B cell (primary cell): Measurements from ENCODE around the gene A2ML1. TPM values are rescaled to one million over a fixed set of nuclear protein-coding genes. Genes with fewer than 3 reads are reported as not detected.

Experiments
- ATAC-seq: fragments of 200-7000 bp; cut with Tn5 transposase; one replicate; pipeline ENCODE4 v1.10.0; 2021; ENCODE audit warnings: low read depth, mild to moderate bottlenecking, moderate number of reproducible peaks, moderate library complexity
- CTCF ChIA-PET: fragments of 350-600 bp; sonication (Branson Sonifier 250); formaldehyde crosslinking; loops from one replicate; lab custom pipeline; 2021; ENCODE audit warnings: antibody characterized with exemption, inconsistent platforms; lab: Charles Lee
- POLR2A ChIA-PET: fragments of 350-600 bp; sonication (Branson Sonifier 250); formaldehyde crosslinking; loops from one replicate; lab custom pipeline; 2021; ENCODE audit warnings: antibody characterized with exemption; lab: Charles Lee
- DNase-seq: peaks from one replicate; pipeline ENCODE4 v3.0.0; 2013
- H2AFZ ChIP-seq: 2 replicates; pipeline ENCODE4 v1.6.1; 2012; ENCODE audit warnings: mild to moderate bottlenecking, low read depth, low read length; ENCODE audit not compliant: insufficient read depth, poor library complexity, severe bottlenecking
- H3K27ac ChIP-seq, 2 donors: 1 replicate in 1 of 2; 2 replicates in 1 of 2; pipeline ENCODE4 v1.5.1; 2012 to 2013; ENCODE audit warnings: low read length in 2 of 2, mild to moderate bottlenecking in 2 of 2, moderate library complexity in 1 of 2
- H3K27me3 ChIP-seq, 4 experiments: fragments of 200-600 bp in 1 of 4; sonication (generic) in 1 of 4; replicated peaks in 1 of 4; 1 replicate in 2 of 4; 2 replicates in 2 of 4; pipeline versions ENCODE4 v1.6.1 to v1.7.0; 2013 to 2016; ENCODE audit warnings: low read length in 3 of 4, mild to moderate bottlenecking in 2 of 4, mixed read lengths in 1 of 4, moderate library complexity in 1 of 4; ENCODE audit not compliant: insufficient read depth in 4 of 4, control insufficient read depth in 3 of 4; ENCODE audit errors: control extremely low read depth in 1 of 4
- H3K36me3 ChIP-seq, 2 experiments: replicated peaks in 1 of 2; 1 replicate in 1 of 2; 2 replicates in 1 of 2; pipeline versions ENCODE4 v1.6.1 to v1.7.1; 2013; ENCODE audit warnings: low read length in 1 of 2; ENCODE audit not compliant: insufficient read depth in 2 of 2, control insufficient read depth in 1 of 2; ENCODE audit errors: control extremely low read depth in 1 of 2, extremely low read depth in 1 of 2
- H3K4me1 ChIP-seq, 2 donors: fragments of 200-600 bp in 1 of 2; sonication (generic) in 1 of 2; 1 replicate in 1 of 2; 2 replicates in 1 of 2; pipeline versions ENCODE4 v1.5.1 to v1.6.1; 2013 to 2017; ENCODE audit warnings: low read length in 2 of 2; ENCODE audit not compliant: control insufficient read depth in 2 of 2, insufficient read depth in 2 of 2
- H3K4me2 ChIP-seq: replicated peaks from 2 replicates; pipeline ENCODE3; 2012; ENCODE audit warnings: mild to moderate bottlenecking, low read depth, low read length; ENCODE audit not compliant: poor library complexity, severe bottlenecking
- H3K4me3 ChIP-seq, 5 experiments: fragments of 200-600 bp in 1 of 5; sonication (generic) in 1 of 5; 1 replicate in 3 of 5; 2 replicates in 2 of 5; pipeline versions ENCODE4 v1.5.1 to v1.7.0; 2011 to 2016; ENCODE audit warnings: low read length in 4 of 5, mild to moderate bottlenecking in 4 of 5, low read depth in 2 of 5, control low read depth in 1 of 5, moderate library complexity in 1 of 5; ENCODE audit not compliant: insufficient read depth in 1 of 5; ENCODE audit errors: control extremely low read depth in 1 of 5, extremely low read depth in 1 of 5
- H3K79me2 ChIP-seq: fragments of 200-600 bp; sonication (generic); one replicate; pipeline ENCODE4 v1.6.0; 2016; ENCODE audit warnings: low read length; ENCODE audit not compliant: control insufficient read depth, insufficient read depth
- H3K9ac ChIP-seq: fragments of 200-600 bp; sonication (generic); 2 replicates; pipeline ENCODE4 v1.6.1; 2017; ENCODE audit warnings: mild to moderate bottlenecking, low read length, moderate library complexity
- H3K9me3 ChIP-seq, 3 donors: one replicate each; pipeline versions ENCODE4 v1.6.1 to v1.7.1; 2013; ENCODE audit warnings: low read length in 2 of 3; ENCODE audit not compliant: control insufficient read depth in 2 of 3, insufficient read depth in 1 of 3; ENCODE audit errors: control extremely low read depth in 1 of 3
- H4K20me1 ChIP-seq: 2 replicates; pipeline ENCODE4 v1.6.0; 2012; ENCODE audit warnings: mild to moderate bottlenecking, low read length; ENCODE audit not compliant: insufficient read depth, control insufficient read depth, poor library complexity, severe bottlenecking
- H3K27ac Mint-ChIP-seq: one replicate; pipeline ENCODE4 v1.8.0; 2021; ENCODE audit warnings: mixed read lengths
- H3K27me3 Mint-ChIP-seq: one replicate; pipeline ENCODE4 v1.8.0; 2021; ENCODE audit warnings: mixed read lengths
- H3K4me1 Mint-ChIP-seq: one replicate; pipeline ENCODE4 v1.8.0; 2021; ENCODE audit warnings: mixed read lengths
- H3K4me3 Mint-ChIP-seq: one replicate; pipeline ENCODE4 v1.8.0; 2021; ENCODE audit warnings: mixed read lengths
- H3K9me3 Mint-ChIP-seq: one replicate; pipeline ENCODE4 v1.8.0; 2022; ENCODE audit warnings: mixed read lengths; ENCODE audit not compliant: insufficient read depth
- CTCF ChIP-seq: fragments of 200-600 bp; IDR thresholded peaks from one replicate; pipeline ENCODE4 v1.8.0; 2022; ENCODE audit warnings: antibody characterized with exemption, mild to moderate bottlenecking
- EZH2 ChIP-seq: IDR thresholded peaks from 2 replicates; pipeline ENCODE4 v1.6.1; 2012; ENCODE audit warnings: borderline replicate concordance, low read depth, mild to moderate bottlenecking, moderate library complexity, low read length; ENCODE audit not compliant: insufficient read depth, poor library complexity, severe bottlenecking
- WGBS: methylation state at CpG from one replicate; pipeline ENCODE4 v1.1.5; 2013; ENCODE audit warnings: missing lambda C conversion rate; ENCODE audit not compliant: insufficient coverage; 5-methylcytosine and 5-hydroxymethylcytosine counted together
- intact Hi-C: fragments of 100-400 bp; cut with micrococcal nuclease; formaldehyde crosslinking; loops from one replicate; pipeline ENCODE4 v1.10.0; 2022
- polyA plus RNA-seq: library from polyadenylated mRNA; depleted of rRNA; stranded (reverse); fragments of >200 nt; gene quantifications from 2 replicates; pipeline ENCODE4 v1.2.3, GENCODE V29; 2012
- total RNA-seq, 2 donors: library from RNA; stranded (reverse); fragments of 120-200 nt in 1 of 2; gene quantifications; 1 replicate in 1 of 2; 2 replicates in 1 of 2; pipeline versions ENCODE4 v1.2.3 to v1.2.4, GENCODE V29; 2013 to 2022

Gene A2ML1
- total and polyA plus RNA-seq, 2 donors (not counting 1 experiment from before 2014, with no cell fraction given) = not detected

- no peaks in the 10 kb centered on the region for H4K20me1 ChIP-seq
- H3K9ac ChIP-seq = no peak overlapping the region
- H3K4me1 ChIP-seq = no peaks in the 10 kb centered on the region
- no peak overlapping the region for H3K4me3 Mint-ChIP-seq
- intact Hi-C loops = no loop called here
- H3K4me3 ChIP-seq = no peak overlapping the region
- ChIA-PET POLR2A (no interaction called here), CTCF (no interaction called here)
- 77% methylated on average over 7 of the region's 9 CpGs for WGBS
- peaks cover 17% of the 10 kb centered on the region for H3K27me3 Mint-ChIP-seq
- no peaks in the 10 kb centered on the region for H3K4me1 Mint-ChIP-seq
- no peak overlapping the region for H2AFZ ChIP-seq
- H3K27ac ChIP-seq = no peak overlapping the region
- no peak for ATAC-seq
- H3K9me3 Mint-ChIP-seq = peaks cover 5% of the 10 kb centered on the region
- no peaks in the 10 kb centered on the region for H3K27me3 ChIP-seq
- no peak overlapping the region for H3K4me2 ChIP-seq
- no peak for DNase-seq
- no peaks in the 10 kb centered on the region for H3K36me3 ChIP-seq
- H3K27ac Mint-ChIP-seq = no peak overlapping the region
- H3K79me2 ChIP-seq = no peaks in the 10 kb centered on the region
- peaks cover 0 to 5% (median 2%) of the 10 kb centered on the region in 3 donors for H3K9me3 ChIP-seq
- no peak for TF ChIP-seq EZH2
- TF ChIP-seq CTCF = no peak
Observed at GRCh38 chr12:8828257-8829124, 6.1 kb downstream of the A2ML1 start.

GRCh38 chr12:8829125-8829518 is 6.7 kb downstream of the A2ML1 start:
- H3K4me2 ChIP-seq = no peak overlapping the region
- H3K36me3 ChIP-seq = no peaks in the 10 kb centered on the region
- 72% methylated on average over 4 of the region's 5 CpGs for WGBS
- no peak overlapping the region for H3K27ac ChIP-seq
- Mint-ChIP-seq H3K4me3 (no peak overlapping the region), H3K9me3 (peaks cover 5% of the 10 kb centered on the region), H3K27me3 (peaks cover 17% of the 10 kb centered on the region), H3K4me1 (no peaks in the 10 kb centered on the region), H3K27ac (no peak overlapping the region)
- H2AFZ ChIP-seq = no peak overlapping the region
- no peaks in the 10 kb centered on the region for H3K4me1 ChIP-seq
- H3K79me2 ChIP-seq = no peaks in the 10 kb centered on the region
- no peaks in the 10 kb centered on the region for H4K20me1 ChIP-seq
- no peak overlapping the region for H3K9ac ChIP-seq
- POLR2A ChIA-PET = no interaction called here
- intact Hi-C loops = no loop called here
- TF ChIP-seq EZH2 (no peak), CTCF (no peak)
- CTCF ChIA-PET = no interaction called here
- ATAC-seq (no peak), DNase-seq (no peak)
- H3K27me3 ChIP-seq = peaks cover 0 to under 1% (median 0%) of the 10 kb centered on the region in 4 experiments
- H3K9me3 ChIP-seq = peaks cover 0 to 5% (median 2%) of the 10 kb centered on the region in 3 donors
- no peak overlapping the region for H3K4me3 ChIP-seq
